ENCODE data around the gene THSD4. TPM values are rescaled to one million over a fixed set of nuclear protein-coding genes. Genes with fewer than 3 reads are reported as not detected.

The THSD4 gene
- total RNA-seq, 4 donors from 2014 or later = 16.6 to 25.3 (median 24.1) TPM

GRCh38 chr15:71194286-71194685, 79.0 kb downstream of the THSD4 start:
- Histone ChIP-seq H3K4me1 (no peaks in the 10 kb centered on the region), H3K9me3 (no peaks in the 10 kb centered on the region), H3K36me3 (no peaks in the 10 kb centered on the region), H3K4me3 (no peak overlapping the region), H3K27me3 (no peaks in the 10 kb centered on the region), H3K27ac (no peak overlapping the region)
- no peak for TF ChIP-seq POLR2A (IDR thresholded peaks at IDR 0.05)
- TF ChIP-seq POLR2AphosphoS5 (IDR thresholded peaks at IDR 0.05) = no peak
- TF ChIP-seq EP300 (IDR thresholded peaks at IDR 0.05) = no peak
- no peak for TF ChIP-seq CTCF (IDR thresholded peaks at IDR 0.05)
- DNase-seq (ENCODE audit: low spot score in 2 of 2) = peak in 1 of 2 donors; percentile 29
- 88% methylated on average over 6 of the region's 6 CpGs for WGBS

GRCh38 chr15:71195242-71195641, 80.0 kb downstream of the THSD4 start:
- Histone ChIP-seq H3K9me3 (no peaks in the 10 kb centered on the region), H3K27ac (no peak overlapping the region), H3K4me3 (no peak overlapping the region), H3K27me3 (no peaks in the 10 kb centered on the region), H3K4me1 (no peaks in the 10 kb centered on the region), H3K36me3 (no peaks in the 10 kb centered on the region)
- no peak for TF ChIP-seq CTCF (IDR thresholded peaks at IDR 0.05)
- TF ChIP-seq EP300 (IDR thresholded peaks at IDR 0.05) = no peak
- no peak for TF ChIP-seq POLR2AphosphoS5 (IDR thresholded peaks at IDR 0.05)
- TF ChIP-seq POLR2A (IDR thresholded peaks at IDR 0.05) = no peak
- DNase-seq (ENCODE audit: low spot score in 2 of 2) = no peak
- WGBS = 100% methylated on average over 1 of the region's 1 CpG

GRCh38 chr15:71197620-71198019, 82.3 kb downstream of the THSD4 start:
- no peaks in the 10 kb centered on the region for H3K4me1 ChIP-seq
- no peaks in the 10 kb centered on the region for H3K27me3 ChIP-seq
- H3K9me3 ChIP-seq = no peaks in the 10 kb centered on the region
- TF ChIP-seq CTCF (IDR thresholded peaks at IDR 0.05) (no peak), EP300 (IDR thresholded peaks at IDR 0.05) (no peak), POLR2A (IDR thresholded peaks at IDR 0.05) (no peak), POLR2AphosphoS5 (IDR thresholded peaks at IDR 0.05) (no peak)
- H3K36me3 ChIP-seq = no peaks in the 10 kb centered on the region
- peak in 1 of 2 donors; percentile 52 for DNase-seq (ENCODE audit: low spot score in 2 of 2)
- 100% methylated on average over 2 of the region's 3 CpGs for WGBS
- no peak overlapping the region for H3K4me3 ChIP-seq
- no peak overlapping the region for H3K27ac ChIP-seq

- no peaks in the 10 kb centered on the region for H3K4me1 ChIP-seq
- 87% methylated on average over 3 of the region's 3 CpGs for WGBS
These were observed 83.6 kb downstream of the THSD4 start for GRCh38 chr15:71198846-71199245.

More at GRCh38 chr15:71198846-71199245, 83.6 kb downstream of the THSD4 start:
- H3K36me3 ChIP-seq = no peaks in the 10 kb centered on the region
- no peaks in the 10 kb centered on the region for H3K27me3 ChIP-seq
- no peak for DNase-seq (ENCODE audit: low spot score in 2 of 2)
- H3K9me3 ChIP-seq = no peaks in the 10 kb centered on the region
- H3K27ac ChIP-seq = no peak overlapping the region
- TF ChIP-seq POLR2A (IDR thresholded peaks at IDR 0.05) (no peak), EP300 (IDR thresholded peaks at IDR 0.05) (no peak), CTCF (IDR thresholded peaks at IDR 0.05) (no peak), POLR2AphosphoS5 (IDR thresholded peaks at IDR 0.05) (no peak)
- no peak overlapping the region for H3K4me3 ChIP-seq

Measured in suprapubic skin (tissue), 4 donors.